ENCODE measurements around the gene SLC29A3.

DNA sequence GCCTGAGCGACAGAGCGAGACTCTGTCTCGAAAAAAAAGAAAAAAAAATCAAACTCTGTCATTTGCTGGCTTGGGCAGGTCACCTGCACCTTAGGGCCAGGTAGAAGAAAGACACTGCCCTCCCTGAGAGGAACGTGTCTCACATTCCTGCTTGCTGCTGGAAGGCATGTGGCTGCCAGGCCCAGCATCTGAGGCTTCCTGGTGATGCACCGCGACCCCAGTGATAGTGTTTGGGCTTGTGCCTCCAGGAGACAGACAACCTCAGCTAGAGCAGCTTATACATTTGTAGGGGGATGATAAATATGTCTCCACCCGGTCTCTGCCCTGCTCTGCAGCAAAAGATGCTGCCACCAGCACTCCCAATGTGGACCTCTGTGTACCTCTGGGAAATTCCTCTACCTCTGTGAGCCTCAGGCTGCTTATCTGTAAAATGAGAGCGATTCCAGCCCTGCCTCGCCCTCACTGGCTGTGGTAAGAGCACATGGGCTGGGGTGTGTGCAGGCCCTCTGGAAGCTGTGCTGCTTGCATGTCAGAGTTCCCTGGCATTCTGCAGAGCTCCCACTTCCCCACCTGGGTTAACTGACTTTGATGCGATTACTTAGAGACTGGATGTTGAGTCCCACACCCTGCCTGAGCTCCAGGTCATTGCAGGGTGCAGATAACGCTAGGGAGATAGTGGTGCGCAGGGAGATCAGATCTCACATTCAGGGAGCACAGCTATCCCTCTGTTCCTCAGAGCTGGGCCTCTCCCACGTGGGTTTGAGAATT lies 19.9 kb downstream of the SLC29A3 start:
- TF ChIP-seq CTCF (IDR thresholded peaks at IDR 0.05) = no peak
- TF ChIP-seq NFIC (IDR thresholded peaks at IDR 0.05; ENCODE audit: borderline replicate concordance) = no peak
- TF ChIP-seq SMC3 (IDR thresholded peaks at IDR 0.05; ENCODE audit: low read depth, low read length) = no peak
- TF ChIP-seq POLR2AphosphoS5 (IDR thresholded peaks at IDR 0.05; ENCODE audit: low read depth, low read length) = no peak
- TF ChIP-seq GABPA (IDR thresholded peaks at IDR 0.05; ENCODE audit: low read depth) = no peak
- no peak for TF ChIP-seq USF2 (IDR thresholded peaks at IDR 0.05; ENCODE audit: borderline replicate concordance, low read depth, low read length)
- no peak for TF ChIP-seq EZH2phosphoT487 (IDR thresholded peaks at IDR 0.05; ENCODE audit: borderline replicate concordance, low read depth)
- TF ChIP-seq, protein P1, sequence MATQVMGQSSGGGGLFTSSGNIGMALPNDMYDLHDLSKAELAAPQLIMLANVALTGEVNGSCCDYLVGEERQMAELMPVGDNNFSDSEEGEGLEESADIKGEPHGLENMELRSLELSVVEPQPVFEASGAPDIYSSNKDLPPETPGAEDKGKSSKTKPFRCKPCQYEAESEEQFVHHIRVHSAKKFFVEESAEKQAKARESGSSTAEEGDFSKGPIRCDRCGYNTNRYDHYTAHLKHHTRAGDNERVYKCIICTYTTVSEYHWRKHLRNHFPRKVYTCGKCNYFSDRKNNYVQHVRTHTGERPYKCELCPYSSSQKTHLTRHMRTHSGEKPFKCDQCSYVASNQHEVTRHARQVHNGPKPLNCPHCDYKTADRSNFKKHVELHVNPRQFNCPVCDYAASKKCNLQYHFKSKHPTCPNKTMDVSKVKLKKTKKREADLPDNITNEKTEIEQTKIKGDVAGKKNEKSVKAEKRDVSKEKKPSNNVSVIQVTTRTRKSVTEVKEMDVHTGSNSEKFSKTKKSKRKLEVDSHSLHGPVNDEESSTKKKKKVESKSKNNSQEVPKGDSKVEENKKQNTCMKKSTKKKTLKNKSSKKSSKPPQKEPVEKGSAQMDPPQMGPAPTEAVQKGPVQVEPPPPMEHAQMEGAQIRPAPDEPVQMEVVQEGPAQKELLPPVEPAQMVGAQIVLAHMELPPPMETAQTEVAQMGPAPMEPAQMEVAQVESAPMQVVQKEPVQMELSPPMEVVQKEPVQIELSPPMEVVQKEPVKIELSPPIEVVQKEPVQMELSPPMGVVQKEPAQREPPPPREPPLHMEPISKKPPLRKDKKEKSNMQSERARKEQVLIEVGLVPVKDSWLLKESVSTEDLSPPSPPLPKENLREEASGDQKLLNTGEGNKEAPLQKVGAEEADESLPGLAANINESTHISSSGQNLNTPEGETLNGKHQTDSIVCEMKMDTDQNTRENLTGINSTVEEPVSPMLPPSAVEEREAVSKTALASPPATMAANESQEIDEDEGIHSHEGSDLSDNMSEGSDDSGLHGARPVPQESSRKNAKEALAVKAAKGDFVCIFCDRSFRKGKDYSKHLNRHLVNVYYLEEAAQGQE (IDR thresholded peaks at IDR 0.05; ENCODE audit: low read depth, low read length) = no peak
- TF ChIP-seq FOSL2 (IDR thresholded peaks at IDR 0.05; ENCODE audit: borderline replicate concordance, low read depth) = no peak
- TF ChIP-seq, protein P2, sequence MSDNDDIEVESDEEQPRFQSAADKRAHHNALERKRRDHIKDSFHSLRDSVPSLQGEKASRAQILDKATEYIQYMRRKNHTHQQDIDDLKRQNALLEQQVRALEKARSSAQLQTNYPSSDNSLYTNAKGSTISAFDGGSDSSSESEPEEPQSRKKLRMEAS (IDR thresholded peaks at IDR 0.05; ENCODE audit: low read depth) = no peak
- no peak for TF ChIP-seq TAF1 (IDR thresholded peaks at IDR 0.05; ENCODE audit: borderline replicate concordance, low read depth, low read length)
- TF ChIP-seq JUND (IDR thresholded peaks at IDR 0.05) = no peak
- no peak for TF ChIP-seq YY1 (IDR thresholded peaks at IDR 0.05; ENCODE audit: low read depth)
- TF ChIP-seq, protein P3, sequence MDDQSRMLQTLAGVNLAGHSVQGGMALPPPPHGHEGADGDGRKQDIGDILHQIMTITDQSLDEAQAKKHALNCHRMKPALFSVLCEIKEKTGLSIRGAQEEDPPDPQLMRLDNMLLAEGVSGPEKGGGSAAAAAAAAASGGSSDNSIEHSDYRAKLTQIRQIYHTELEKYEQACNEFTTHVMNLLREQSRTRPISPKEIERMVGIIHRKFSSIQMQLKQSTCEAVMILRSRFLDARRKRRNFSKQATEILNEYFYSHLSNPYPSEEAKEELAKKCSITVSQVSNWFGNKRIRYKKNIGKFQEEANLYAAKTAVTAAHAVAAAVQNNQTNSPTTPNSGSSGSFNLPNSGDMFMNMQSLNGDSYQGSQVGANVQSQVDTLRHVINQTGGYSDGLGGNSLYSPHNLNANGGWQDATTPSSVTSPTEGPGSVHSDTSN (IDR thresholded peaks at IDR 0.05) = no peak

Measured in SK-N-SH (cell line).